ENCODE data around the gene PLEKHA1.

The PLEKHA1 gene

DNA sequence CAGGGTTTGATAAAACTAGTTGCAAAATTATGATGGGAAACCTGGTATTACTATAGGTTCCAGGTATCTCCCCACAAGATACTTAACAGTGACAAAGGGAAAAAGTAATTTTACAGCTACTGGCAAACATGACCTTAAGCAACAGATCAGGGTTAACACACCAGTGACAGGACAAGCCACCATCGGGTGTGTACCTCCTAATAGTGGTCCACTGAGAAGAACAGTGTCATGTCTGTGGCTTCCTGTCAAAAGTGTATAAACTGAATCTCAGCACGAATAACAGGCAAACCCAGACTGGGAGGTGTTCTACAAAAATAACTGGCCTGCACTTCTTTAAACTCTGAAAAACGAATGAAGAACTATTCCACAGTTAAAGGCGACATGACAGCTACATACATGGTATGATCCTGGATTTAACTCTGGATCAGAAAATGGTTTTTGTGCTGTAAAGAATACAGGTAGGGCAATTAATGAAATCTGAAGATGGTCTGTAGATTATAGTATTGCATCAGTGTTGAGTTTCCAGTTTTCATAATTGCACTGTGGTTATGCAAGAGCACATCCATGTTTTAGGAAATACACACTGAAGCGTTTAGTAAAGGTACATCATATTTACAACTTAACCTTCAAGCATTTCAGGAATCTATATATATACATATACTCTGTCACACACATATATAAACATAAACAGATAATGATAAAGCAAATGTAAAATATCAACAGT lies 47.9 kb downstream of the PLEKHA1 start:
- no peak for DNase-seq (ENCODE audit: low read depth in 2 of 2)

DNA sequence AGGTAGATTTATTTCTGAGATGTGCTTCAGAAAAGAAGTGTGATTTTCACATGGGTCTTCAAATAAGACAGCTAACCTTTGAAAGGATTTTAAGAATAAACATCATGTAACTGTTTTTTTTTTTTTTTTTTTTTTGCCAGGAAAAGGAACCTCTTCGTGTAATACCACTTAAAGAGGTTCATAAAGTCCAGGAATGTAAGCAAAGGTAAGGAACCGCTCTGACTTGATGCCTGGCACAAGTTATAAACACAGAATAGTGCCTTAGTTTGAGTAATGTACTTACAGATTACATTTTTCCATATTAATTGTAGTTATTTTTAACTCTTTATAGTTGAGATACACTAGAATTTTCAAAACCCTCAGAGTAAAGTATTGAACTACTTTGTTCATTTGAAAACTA lies 49.6 kb downstream of the PLEKHA1 start:
- DNase-seq (ENCODE audit: low read depth in 2 of 2) = no peak

DNA sequence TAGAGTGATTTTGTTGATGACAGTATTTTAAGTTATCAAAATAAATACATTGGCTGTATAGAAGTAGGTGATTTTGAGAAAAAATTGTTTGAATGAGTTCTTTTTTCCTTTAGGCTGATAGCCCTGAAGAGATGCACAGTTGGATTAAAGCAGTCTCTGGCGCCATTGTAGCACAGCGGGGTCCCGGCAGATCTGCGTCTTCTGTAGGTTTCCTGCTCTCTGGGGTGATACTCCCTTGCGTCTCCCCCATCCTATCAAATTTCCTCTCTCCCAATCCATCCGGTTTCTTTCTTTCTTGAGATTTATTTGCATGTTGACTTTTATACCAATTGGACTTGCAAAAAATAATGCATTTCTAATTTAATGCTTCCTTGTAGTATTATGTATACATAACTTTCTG lies 52.3 kb downstream of the PLEKHA1 start:
- DNase-seq (ENCODE audit: low read depth in 2 of 2) = no peak

DNA sequence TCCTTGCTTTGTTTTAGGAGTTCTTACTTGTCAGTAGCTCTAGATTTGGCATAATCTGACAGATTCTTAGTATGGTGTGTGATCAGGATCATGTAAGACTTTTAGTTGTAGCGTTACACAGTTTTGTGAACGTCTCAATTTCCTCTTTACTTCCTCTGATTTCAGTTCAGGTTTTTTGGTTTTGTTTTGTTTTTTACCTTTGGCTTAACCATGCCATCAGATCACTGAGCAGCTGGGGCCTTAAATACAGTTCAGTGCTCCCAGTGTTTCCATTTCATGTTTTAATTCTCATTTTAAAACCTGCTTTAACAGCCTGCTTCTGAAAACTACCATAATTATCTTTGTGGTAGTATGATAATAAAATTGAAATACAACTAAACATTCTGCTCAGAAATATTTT lies 52.8 kb downstream of the PLEKHA1 start:
- no peak for DNase-seq (ENCODE audit: low read depth in 2 of 2)

DNA sequence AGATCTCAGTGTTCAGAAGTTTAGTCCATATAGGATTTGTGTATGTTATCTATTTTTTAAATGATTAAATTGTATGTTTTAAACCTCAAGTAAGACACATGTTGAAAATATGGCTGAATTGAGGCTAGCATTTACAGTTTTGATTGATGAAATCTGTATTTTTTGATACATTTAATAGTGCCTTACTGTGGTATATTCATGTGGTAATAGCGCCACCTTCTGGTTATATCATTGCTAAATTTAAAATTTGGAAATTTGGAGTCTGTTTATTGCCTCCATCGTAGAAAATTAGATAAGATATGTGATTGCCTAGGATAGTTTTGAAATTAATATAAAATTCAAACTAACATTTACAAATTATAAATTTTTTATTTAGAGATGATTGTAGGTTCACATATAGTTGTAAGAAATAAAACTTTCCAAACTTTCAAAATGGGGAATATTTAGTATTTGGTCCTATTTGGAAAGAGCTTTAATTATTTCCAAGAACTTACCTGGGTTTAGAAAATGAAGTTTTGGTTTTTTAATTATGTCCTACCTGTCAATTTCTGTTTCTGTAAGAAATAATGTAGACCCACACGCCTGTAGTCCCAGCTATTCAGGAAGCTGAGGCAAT lies 60.8 kb downstream of the PLEKHA1 start:
- DNase-seq (ENCODE audit: low read depth in 2 of 2) = no peak

DNA sequence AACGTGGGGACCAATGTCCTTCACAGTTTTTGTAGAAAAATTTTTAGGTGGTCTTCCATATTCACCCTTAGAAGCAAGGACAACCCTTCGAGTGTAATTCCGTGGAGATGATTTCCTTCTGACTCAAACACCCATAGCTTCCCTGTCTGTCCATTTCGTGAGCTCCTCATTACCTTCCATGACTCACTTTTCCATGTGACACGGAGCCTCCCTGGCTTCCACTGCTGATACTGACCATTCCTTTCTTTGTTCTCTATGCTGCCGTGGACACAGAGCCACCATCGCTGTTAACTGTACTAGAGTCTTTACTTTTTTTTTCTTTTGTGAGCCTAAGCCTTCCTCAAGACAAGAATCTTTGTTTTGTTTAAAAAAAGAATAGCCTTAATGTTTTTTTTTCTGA lies 67.5 kb downstream of the PLEKHA1 start:
- no peak for DNase-seq (ENCODE audit: low read depth in 2 of 2)

DNA sequence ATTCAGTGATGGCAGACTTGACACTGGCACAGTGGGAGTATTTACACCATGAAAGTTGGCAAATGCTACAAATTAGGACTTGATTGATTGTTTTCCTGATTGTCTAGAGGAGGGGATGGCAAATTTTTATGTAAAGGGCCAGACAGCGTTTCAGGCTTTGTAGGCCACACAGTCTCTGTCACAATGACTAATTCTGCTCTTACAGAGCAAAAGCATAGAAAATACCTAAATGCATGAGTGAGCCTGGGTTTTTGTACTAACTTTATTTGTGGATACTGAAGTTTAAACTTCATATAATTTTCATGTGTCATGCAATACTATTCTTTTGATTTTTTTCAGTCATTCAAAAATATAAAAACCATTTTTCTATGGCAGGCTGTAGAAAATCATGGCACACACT lies 71.0 kb downstream of the PLEKHA1 start:
- DNase-seq (ENCODE audit: low read depth in 2 of 2) = no peak

DNA sequence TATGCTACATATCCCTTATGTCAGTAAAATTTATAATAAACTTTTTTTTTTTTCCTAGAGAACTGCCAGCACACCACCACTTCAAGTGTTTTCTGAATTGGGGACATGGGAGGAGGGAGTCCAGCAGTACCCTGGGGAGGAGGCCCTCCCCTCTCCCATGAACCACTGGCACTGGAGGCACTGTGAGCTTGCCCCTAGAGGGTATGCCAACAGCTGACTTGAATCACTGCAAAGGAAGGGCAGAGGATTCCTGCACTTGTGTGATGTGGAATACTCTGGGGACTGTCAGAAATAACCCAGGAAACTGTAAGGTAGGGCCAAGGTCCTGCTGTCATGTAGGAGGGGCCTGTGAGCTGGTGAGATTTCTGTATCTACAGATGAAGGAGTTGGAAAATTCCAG lies 71.4 kb downstream of the PLEKHA1 start:
- no peak for DNase-seq (ENCODE audit: low read depth in 2 of 2)

DNA sequence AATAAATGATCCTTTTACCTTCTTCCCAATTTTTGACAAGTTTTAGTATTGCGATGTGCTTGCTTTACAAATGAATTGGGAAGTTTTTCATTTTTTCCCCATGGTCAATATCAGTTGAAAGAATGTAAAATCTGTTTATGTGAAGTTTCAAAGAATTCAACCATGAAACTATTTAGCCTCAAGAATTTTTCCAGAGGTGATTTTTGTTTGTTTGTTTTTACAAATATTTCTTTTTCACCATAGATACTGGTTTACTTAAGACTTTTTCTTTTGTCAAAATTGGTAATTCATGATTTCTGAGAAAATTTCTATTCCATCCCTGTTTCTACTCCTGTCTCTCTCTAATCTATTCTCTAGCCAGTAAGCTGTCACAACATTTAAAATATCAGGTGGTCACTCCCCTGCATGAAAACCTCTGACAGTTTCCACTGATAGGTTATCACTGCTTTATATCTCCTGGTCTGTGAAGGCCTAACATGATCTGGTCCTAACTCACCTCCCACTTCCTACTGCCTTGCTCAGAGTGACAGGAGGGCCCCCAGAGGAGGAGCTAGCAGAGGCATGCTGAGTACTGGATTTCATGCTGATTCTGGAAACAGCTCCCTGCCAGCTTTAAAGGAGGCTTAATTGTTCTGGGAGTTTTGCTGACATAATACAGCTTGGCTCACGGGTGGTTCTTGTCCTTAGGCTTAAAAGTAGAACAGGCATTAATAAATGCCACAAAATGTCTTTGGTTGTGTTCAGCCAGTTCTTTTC lies 72.3 kb downstream of the PLEKHA1 start:
- no peak for DNase-seq (ENCODE audit: low read depth in 2 of 2)

DNA sequence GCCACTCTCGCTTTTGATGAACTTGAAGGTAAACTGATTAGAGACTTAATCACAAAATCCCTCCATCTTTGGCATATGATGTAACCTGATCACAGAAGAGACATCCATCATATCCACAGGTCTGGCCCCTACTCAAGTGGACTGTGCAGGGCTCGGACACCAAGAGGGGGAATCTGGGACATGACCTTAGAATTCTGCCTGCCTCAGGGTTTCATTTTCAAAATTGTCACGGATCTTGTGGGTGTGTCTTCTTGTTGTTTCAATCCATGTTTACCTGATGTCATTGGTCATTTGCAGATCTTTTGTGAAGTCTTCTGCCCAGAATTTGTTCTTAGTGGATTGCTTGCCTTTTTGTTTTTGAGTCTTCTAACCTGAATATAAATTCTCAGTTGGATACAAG lies 74.1 kb downstream of the PLEKHA1 start:
- no peak for DNase-seq (ENCODE audit: low read depth in 2 of 2)

DNA sequence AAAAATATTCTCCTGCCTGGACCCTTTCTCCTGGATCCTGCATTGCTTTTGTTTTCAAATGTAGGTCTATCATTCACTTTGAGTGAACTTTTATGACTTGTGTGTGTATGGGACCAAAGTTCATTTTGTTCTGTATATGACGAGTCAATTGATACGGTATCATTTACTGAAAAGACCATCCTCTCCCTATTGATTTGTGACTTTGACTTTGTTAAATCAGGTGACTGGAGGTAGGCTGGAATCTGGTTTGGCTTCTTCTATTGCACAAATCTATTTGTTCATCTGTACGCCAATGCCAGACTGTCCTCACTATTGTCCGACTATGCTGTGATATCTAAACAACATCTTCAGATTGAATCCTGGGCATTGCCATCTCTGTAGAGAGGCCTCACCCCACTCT lies 74.6 kb downstream of the PLEKHA1 start:
- DNase-seq (ENCODE audit: low read depth in 2 of 2) = no peak

DNA sequence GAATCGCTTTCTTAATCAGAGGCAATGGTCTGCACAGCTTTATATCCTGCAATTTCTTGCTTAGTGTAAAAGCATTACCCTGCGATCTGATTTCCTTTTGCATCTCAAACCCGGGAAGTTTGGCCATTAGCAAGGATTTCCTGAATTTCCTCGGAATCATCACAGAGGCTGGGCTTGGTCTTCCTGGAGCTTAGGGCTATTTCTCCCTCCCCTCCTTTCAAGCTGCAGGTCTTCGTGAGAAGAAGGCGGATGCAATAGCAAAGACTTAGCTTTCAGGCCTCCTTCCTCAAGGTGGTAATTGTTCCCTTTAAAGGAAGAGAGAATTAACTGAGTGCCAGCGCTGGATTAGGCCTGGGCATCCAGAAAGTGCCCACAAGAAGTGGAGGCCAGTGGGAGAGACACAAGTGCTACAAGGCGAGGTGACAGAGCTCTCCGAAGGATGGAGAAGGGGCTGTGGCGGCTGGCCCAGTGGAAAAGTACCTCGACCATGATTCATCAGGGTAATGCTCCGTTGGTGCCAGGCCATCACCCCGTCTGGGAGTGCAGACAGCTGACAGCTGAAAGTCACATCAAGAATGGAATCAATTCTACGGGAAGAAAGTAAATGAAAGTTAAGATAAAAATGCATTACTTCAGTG lies 76.0 kb downstream of the PLEKHA1 start:
- DNase-seq (ENCODE audit: low read depth in 2 of 2) = no peak

DNA sequence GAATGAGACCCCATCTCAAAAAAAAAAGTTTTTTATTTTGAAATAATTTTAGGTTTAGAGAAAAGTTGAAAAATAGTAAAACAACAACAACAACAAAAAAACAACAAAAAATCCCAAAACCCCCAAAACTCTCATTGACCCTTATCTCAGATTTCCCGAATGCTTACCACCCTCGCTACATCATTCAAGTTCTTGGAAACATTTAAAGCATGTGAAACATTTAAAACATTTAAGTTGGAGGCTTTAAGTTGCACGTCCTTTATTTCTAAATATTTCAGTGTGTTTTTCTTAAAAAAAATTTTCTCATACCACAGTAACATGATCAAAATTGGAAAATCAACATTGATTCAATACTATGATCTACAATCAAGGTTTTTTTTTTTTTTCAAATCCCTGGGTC lies 79.6 kb downstream of the PLEKHA1 start:
- DNase-seq (ENCODE audit: low read depth in 2 of 2) = no peak

DNA sequence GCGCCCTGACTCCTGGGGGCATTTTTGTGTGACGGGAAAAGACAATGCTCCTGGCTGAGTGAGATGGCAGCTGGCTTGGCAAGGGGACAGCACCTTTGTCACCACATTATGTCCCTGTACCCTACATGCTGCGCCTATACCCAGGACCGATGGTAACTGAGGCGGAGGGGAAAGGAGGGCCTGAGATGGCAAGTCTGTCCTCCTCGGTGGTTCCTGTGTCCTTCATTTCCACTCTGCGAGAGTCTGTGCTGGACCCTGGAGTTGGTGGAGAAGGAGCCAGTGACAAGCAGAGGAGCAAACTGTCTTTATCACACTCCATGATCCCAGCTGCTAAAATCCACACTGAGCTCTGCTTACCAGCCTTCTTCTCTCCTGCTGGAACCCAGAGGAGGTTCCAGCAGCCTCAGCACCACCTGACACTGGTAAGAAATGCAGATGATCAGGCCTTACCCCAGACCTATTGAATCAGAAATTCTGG lies 80.1 kb downstream of the PLEKHA1 start, which contains the start of gene ARMS2:
ARMS2 (plus strand) TSS at position 51 of the 478 bp plus-strand sequence; CDS start at position 126, 75 bp downstream.
- DNase-seq (ENCODE audit: low read depth in 2 of 2) = no peak

DNA sequence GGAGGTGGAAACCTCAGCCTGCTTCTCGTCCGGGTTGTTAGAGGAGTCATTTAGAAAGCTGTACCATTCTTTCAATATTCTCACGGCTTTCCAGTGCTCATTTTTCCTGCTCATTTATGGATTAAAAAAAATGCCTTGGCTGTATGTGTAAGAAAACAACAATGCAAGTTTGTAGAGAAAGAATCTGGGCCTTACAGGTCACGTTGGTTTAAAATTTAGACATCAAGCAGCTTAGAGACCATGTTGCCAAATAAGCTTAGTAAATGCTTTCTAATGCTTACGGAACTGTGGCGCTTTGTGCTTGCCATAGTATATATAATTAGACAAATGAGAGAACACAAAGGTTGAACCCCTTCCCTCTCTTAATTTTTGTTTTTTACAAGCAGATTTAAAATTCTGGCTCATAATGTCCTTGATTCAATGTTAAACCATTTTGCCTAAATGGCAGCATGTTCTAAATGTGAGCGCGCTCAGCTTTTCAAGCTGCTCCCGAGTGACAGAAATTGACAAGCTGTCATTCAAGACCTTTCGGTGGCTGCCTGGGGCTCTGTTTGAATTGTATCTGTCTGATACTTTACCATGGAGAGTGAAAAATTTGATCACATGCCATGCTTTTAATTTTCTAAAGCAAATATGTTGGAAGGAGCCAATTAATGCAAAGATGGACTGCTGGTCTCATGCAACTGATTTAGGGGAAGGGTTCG lies 81.0 kb downstream of the PLEKHA1 start:
- no peak for DNase-seq (ENCODE audit: low read depth in 2 of 2)

DNA sequence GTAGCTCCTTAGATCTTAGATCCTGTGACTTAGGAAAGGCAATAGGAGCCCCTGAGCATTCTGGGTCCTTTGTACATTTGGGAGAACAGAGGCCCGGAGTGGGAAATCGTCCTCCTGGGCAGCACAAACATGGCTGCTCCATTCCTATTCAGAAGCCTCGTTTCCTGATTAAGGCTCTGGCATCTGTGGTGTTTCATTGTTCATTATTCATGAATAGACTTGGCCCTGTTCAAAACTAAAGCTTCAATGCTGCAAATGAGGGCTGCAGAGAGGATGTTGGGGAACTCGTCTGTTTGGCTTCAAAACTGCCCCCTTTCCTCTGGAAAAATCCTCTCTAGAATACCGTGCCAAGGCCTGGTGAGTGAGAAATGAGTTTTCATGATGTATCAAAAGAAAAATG lies 83.4 kb downstream of the PLEKHA1 start:
- no peak for DNase-seq (ENCODE audit: low read depth in 2 of 2)

DNA sequence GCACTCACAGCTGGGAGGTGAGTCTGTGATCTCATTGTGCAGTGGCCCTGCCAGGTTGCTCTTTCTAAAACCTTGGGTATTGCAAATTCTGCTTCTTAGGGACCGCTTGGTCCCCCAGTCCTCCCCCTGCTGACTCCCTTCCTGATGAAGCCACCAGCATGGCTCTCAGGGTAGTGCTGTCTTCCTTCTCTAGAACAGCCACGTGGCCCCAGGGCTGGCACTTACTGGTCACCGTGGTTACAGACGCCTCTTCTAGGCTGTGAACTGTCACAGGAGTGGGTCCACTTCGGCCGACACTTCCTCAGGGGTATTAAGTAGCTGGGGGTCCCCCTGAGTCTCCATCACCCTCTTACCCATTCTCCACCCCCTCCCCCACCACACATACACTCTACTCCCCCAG lies 84.2 kb downstream of the PLEKHA1 start:
- no peak for DNase-seq (ENCODE audit: low read depth in 2 of 2)

DNA sequence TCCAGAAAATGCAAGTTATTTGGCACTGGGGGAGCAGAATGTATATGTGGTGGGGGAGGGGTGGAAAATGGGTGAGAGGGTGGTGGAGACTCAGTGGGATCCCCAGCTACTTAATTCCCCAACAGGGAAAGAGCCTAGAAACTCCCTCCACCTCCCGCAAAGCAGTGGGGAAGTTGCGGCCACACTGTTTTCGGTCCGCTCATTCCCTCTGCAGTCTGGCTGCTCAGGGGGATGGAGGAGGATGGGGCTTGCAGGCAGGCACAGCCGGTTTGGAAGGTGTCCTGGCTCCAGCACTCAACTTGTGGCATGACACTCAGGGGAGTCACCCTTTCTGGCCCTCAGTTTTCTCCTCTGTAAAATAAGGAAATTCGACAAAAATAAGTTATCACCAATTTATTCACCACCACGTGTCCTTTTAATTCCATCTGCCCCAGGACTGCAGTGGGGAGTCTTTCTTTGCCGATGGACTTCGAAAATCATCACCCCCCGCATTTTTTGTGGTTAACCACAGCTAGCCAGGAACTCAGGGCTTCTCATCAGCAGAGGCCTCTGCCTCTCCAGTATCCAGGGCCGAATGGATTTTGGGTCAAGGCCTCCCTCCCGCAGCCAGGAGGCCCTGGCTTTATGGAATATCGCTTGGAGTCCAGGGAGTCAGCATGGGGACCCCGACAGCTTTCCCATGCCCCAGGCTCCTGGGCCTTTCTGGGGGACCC lies 85.2 kb downstream of the PLEKHA1 start:
- no peak for DNase-seq (ENCODE audit: low read depth in 2 of 2)

DNA sequence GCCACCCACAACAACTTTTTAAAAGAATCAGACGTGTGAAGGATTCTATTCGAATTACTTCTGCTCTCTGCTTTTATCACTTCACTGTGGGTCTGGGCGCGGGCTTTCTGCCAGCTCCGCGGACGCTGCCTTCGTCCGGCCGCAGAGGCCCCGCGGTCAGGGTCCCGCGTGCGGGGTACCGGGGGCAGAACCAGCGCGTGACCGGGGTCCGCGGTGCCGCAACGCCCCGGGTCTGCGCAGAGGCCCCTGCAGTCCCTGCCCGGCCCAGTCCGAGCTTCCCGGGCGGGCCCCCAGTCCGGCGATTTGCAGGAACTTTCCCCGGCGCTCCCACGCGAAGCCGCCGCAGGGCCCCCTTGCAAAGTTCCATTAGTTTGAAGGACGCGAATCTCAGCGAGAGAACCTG lies 86.4 kb downstream of the PLEKHA1 start:
- no peak for DNase-seq (ENCODE audit: low read depth in 2 of 2)

DNA sequence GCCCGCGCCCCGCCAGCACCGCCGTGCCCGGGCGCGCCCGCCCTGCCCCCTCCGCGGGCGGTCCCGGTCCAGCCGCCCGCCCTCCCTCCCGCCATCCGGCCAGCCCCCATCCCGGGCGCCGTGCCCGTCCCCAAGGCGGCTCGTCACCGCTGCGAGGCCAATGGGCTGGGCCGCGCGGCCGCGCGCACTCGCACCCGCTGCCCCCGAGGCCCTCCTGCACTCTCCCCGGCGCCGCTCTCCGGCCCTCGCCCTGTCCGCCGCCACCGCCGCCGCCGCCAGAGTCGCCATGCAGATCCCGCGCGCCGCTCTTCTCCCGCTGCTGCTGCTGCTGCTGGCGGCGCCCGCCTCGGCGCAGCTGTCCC lies 86.8 kb downstream of the PLEKHA1 start, which contains the start of gene HTRA1:
HTRA1 (plus strand) TSS at position 187 of the 362 bp plus-strand sequence; CDS start at position 287, 100 bp downstream.
- DNase-seq (ENCODE audit: low read depth in 2 of 2) = no peak
